HL-60 (cell line): ENCODE data around the gene KRT86.

ENCODE experiments used
- CTCF ChIP-seq: IDR thresholded peaks from one replicate; pipeline ENCODE4 v1.5.1; 2011; ENCODE audit warnings: low read length, control low read depth, inconsistent platforms; ENCODE audit not compliant: insufficient read depth
- GABPA ChIP-seq: IDR thresholded peaks from 2 replicates; pipeline ENCODE4 v1.6.1; 2012; ENCODE audit warnings: low read depth
- POLR2AphosphoS5 ChIP-seq: IDR thresholded peaks from 2 replicates; pipeline ENCODE4 v1.6.1; 2012; ENCODE audit warnings: low read depth
- REST ChIP-seq: IDR thresholded peaks from 2 replicates; pipeline ENCODE4 v1.6.1; 2012; ENCODE audit warnings: low read depth; ENCODE audit not compliant: insufficient replicate concordance

GRCh38 chr12:52296572-52297215, 22.2 kb downstream of the KRT86 start:
- TF ChIP-seq CTCF = no peak
- no peak for TF ChIP-seq GABPA
- TF ChIP-seq REST = no peak
- TF ChIP-seq POLR2AphosphoS5 = no peak
